Left colon (tissue), 2 donors: ENCODE data around the gene PROK2. TPM values are rescaled to one million over a fixed set of nuclear protein-coding genes. Genes with fewer than 3 reads are reported as not detected.

Experiments used
- ATAC-seq: fragments of 200-7000 bp; cut with Tn5 transposase; one replicate; pipeline ENCODE4 v1.9.1; 2020; ENCODE audit warnings: mild to moderate bottlenecking, moderate library complexity
- DNase-seq, 2 donors: peaks; one replicate each; pipeline ENCODE4 v3.0.0-alpha.2; 2020
- intact Hi-C, 2 donors: fragments of 100-400 bp; cut with DNase I in 1 of 2; cut with micrococcal nuclease in 1 of 2; formaldehyde crosslinking; loops; one replicate each; pipeline versions ENCODE4 v1.11.2 to v1.14.0; 2022; cut with DNase I, micrococcal nuclease
- total RNA-seq, 2 donors: library from RNA; stranded (reverse); fragmentation: NEBNext Ultra II Directional; extraction: Animal tissue kit (Norgen Biotek cat#: 25700); gene quantifications; one replicate each; pipeline ENCODE4 v1.2.1, GENCODE V29; 2021
- donor health status: DM: no; HTN: no; CAD: no.
- donor health status: DM: yes; HTN: yes; CAD: no.

The PROK2 gene
- total RNA-seq, 2 donors from 2014 or later = not detected

- ATAC-seq = no peak
- intact Hi-C loops = no loop called here
- DNase-seq = no peak
Measured at GRCh38 chr3:71791634-71792033, 6.7 kb upstream of the PROK2 start.

- no peak for ATAC-seq
- intact Hi-C loops = no loop called here
Measured at GRCh38 chr3:71789922-71790321, 5.0 kb upstream of the PROK2 start.

GRCh38 chr3:71787851-71788405 is 3.0 kb upstream of the PROK2 start:
- no peak for DNase-seq
- ATAC-seq = no peak
- intact Hi-C loops = no loop called here

More at GRCh38 chr3:71789922-71790321, 5.0 kb upstream of the PROK2 start:
- DNase-seq = no peak

- no peak for ATAC-seq
- intact Hi-C loops = no loop called here
- DNase-seq = no peak
Measured at GRCh38 chr3:71786551-71786950, 1.6 kb upstream of the PROK2 start.

- DNase-seq (no peak), ATAC-seq (no peak)
- intact Hi-C loops = no loop called here
Measured at GRCh38 chr3:71786217-71786549, 1.2 kb upstream of the PROK2 start.

- intact Hi-C loops = no loop called here
- no peak for ATAC-seq
- DNase-seq = no peak
Measured at GRCh38 chr3:71785532-71786216, 726 bp upstream of the PROK2 start.

- DNase-seq = no peak
- intact Hi-C loops = no loop called here
- ATAC-seq = no peak
Measured at GRCh38 chr3:71784201-71784913, 591 bp downstream of the PROK2 start.

- DNase-seq = no peak
- no peak for ATAC-seq
- intact Hi-C loops = no loop called here
Measured at GRCh38 chr3:71783152-71783551, 1.8 kb downstream of the PROK2 start.

GRCh38 chr3:71780430-71780829 is 4.5 kb downstream of the PROK2 start:
- intact Hi-C loops = no loop called here
- DNase-seq (no peak), ATAC-seq (no peak)

- DNase-seq (no peak), ATAC-seq (no peak)
- intact Hi-C loops = no loop called here
Measured at GRCh38 chr3:71779674-71780377, 5.1 kb downstream of the PROK2 start.

GRCh38 chr3:71778353-71778752 is 6.6 kb downstream of the PROK2 start:
- ATAC-seq (no peak), DNase-seq (no peak)
- intact Hi-C loops = no loop called here

- DNase-seq = no peak
- intact Hi-C loops = no loop called here
- no peak for ATAC-seq
Measured at GRCh38 chr3:71776538-71776937, 8.4 kb downstream of the PROK2 start.

- ATAC-seq (no peak), DNase-seq (no peak)
- intact Hi-C loops = no loop called here
Measured at GRCh38 chr3:71771884-71772283, 13.1 kb downstream of the PROK2 start.

GRCh38 chr3:71771126-71771525 is 13.8 kb downstream of the PROK2 start:
- no peak for ATAC-seq
- DNase-seq = no peak
- intact Hi-C loops = no loop called here

GRCh38 chr3:71763426-71763825 is 21.5 kb downstream of the PROK2 start:
- ATAC-seq (no peak), DNase-seq (no peak)
- intact Hi-C loops = no loop called here

GRCh38 chr3:71760140-71760539 is 24.8 kb downstream of the PROK2 start:
- no peak for ATAC-seq
- intact Hi-C loops = no loop called here
- DNase-seq = no peak

- intact Hi-C loops = no loop called here
- no peak for ATAC-seq
- no peak for DNase-seq
Measured at GRCh38 chr3:71759401-71759800, 25.5 kb downstream of the PROK2 start.

- intact Hi-C loops = no loop called here
- DNase-seq (no peak), ATAC-seq (no peak)
Measured at GRCh38 chr3:71758091-71758490, 26.9 kb downstream of the PROK2 start.

- intact Hi-C loops = no loop called here
- no peak for DNase-seq
- ATAC-seq = no peak
Measured at GRCh38 chr3:71754610-71755253, 30.2 kb downstream of the PROK2 start.
